Upper lobe of left lung (tissue), 6 donors: Measurements from ENCODE around the gene PXDN. TPM values are rescaled to one million over a fixed set of nuclear protein-coding genes. Genes with fewer than 3 reads are reported as not detected.

ENCODE experiments used
- ATAC-seq, 2 donors: fragments of 200-7000 bp; cut with Tn5 transposase; one replicate each; pipeline ENCODE4 v1.9.1; 2022; ENCODE audit warnings: mild to moderate bottlenecking in 2 of 2, moderate library complexity in 2 of 2; ENCODE audit not compliant: low FRiP score in 2 of 2
- DNase-seq, 2 donors: peaks; one replicate each; pipeline ENCODE4 v3.0.0-alpha.2; 2019 to 2020
- H3K27ac ChIP-seq, 4 donors: fragments of 200-600 bp; sonication (generic); one replicate each; pipeline ENCODE4 v1.5.1; 2016 to 2019
- H3K27me3 ChIP-seq, 4 donors: fragments of 200-600 bp; sonication (generic); one replicate each; pipeline ENCODE4 v1.5.1; 2017 to 2019
- H3K36me3 ChIP-seq, 4 donors: fragments of 200-600 bp; sonication (generic); one replicate each; pipeline ENCODE4 v1.5.1; 2016 to 2019
- H3K4me1 ChIP-seq, 4 donors: fragments of 200-600 bp; sonication (generic); one replicate each; pipeline ENCODE4 v1.5.1; 2018 to 2019
- H3K4me3 ChIP-seq, 4 donors: fragments of 200-600 bp; sonication (generic); one replicate each; pipeline ENCODE4 v1.5.1; 2017 to 2019; ENCODE audit warnings: mild to moderate bottlenecking in 2 of 4, moderate library complexity in 1 of 4
- H3K9me3 ChIP-seq, 4 donors: fragments of 200-600 bp; sonication (generic); one replicate each; pipeline ENCODE4 v1.5.1; 2018 to 2019
- EP300 ChIP-seq, 4 donors: sonication (generic); formaldehyde crosslinking; IDR thresholded peaks; one replicate each; pipeline ENCODE4 v1.5.1; 2017; ENCODE audit warnings: antibody characterized with exemption in 4 of 4, control low read depth in 2 of 4
- POLR2A ChIP-seq, 4 donors: fragments of 450-650 bp; IDR thresholded peaks; one replicate each; pipeline ENCODE4 v1.5.1; 2016 to 2017; ENCODE audit warnings: antibody characterized with exemption in 4 of 4, mild to moderate bottlenecking in 2 of 4
- POLR2AphosphoS5 ChIP-seq, 2 donors: sonication (generic); formaldehyde crosslinking; IDR thresholded peaks; one replicate each; pipeline ENCODE4 v1.5.1; 2017; ENCODE audit warnings: antibody characterized with exemption in 2 of 2
- WGBS, 2 donors: methylation state at CpG; one replicate each; pipeline ENCODE4 v1.1.5; 2017 to 2018; 5-methylcytosine and 5-hydroxymethylcytosine counted together
- total RNA-seq, 6 donors: library from RNA; depleted of rRNA in 4 of 6; stranded (reverse); fragments of >200 nt in 4 of 6; gene quantifications; one replicate each; pipeline versions ENCODE4 v1.1.0 to v1.2.1, GENCODE V29; 2016 to 2021
- TF ChIP-seq, protein P1 (sequence below), 6 experiments: fragments of 450-650 bp in 4 of 6; fragments of 200-600 bp in 2 of 6; sonication (generic) in 2 of 6; IDR thresholded peaks; one replicate each; pipeline ENCODE4 v1.5.1; 2016 to 2019; ENCODE audit warnings: antibody characterized with exemption in 6 of 6
- donor health status: DM: no; HTN: no; CAD: no; lungs with moderate emphysema.
- donor health status: DM: no; HTN: yes; CAD: no; lungs with severe emphysema.

PXDN gene
- total RNA-seq, 6 donors from 2014 or later: 20.8 to 65.6 (median 38.5) TPM

DNA sequence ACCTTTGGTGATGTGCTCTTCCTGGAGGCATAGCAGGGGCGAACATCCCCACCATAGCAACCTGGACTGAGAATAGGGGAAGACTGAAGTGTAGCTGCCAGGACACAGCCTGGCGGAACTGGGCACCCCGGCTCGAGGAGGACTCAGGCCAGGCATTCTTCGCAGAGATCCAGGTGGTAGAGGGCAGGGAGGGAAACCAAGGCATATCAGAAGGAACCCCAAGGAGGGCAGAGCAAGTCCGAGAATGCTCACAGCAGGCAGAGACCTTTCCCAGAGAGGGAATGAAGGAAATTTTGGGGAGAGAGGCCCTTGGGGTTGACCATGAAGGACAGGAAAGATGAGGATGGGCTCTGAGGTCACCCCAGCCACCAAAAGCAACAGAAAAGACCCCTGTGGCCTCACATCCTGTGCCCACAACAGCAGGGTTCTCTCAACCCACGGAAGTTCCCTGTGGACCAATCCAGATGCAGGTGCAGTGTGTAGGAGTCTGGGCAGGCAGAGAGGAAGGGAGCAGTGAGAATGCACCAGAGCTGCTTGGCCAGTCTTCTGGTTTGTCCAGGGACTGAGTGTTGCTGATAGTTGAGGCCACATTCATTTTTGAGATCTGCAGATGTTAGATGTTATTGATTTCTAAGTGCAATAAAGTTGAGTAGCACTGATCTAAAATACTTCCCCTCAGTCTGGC is 136.9 kb downstream of the PXDN start:
- Histone ChIP-seq H3K36me3 (no peaks in the 10 kb centered on the region), H3K27ac (peak overlapping the region in 1 of 4 donors; percentile 33), H3K4me3 (no peak overlapping the region), H3K4me1 (peaks cover 8 to 21% (median 19%) of the 10 kb centered on the region in 4 donors), H3K9me3 (no peaks in the 10 kb centered on the region), H3K27me3 (no peaks in the 10 kb centered on the region)
- 85 to 91% methylated on average over 7 of the region's 7 CpGs for WGBS, 2 donors
- DNase-seq (no peak), ATAC-seq (no peak)
- TF ChIP-seq POLR2AphosphoS5 (IDR thresholded peaks at IDR 0.05) (no peak), POLR2A (IDR thresholded peaks at IDR 0.05) (no peak)
- TF ChIP-seq, protein P1, sequence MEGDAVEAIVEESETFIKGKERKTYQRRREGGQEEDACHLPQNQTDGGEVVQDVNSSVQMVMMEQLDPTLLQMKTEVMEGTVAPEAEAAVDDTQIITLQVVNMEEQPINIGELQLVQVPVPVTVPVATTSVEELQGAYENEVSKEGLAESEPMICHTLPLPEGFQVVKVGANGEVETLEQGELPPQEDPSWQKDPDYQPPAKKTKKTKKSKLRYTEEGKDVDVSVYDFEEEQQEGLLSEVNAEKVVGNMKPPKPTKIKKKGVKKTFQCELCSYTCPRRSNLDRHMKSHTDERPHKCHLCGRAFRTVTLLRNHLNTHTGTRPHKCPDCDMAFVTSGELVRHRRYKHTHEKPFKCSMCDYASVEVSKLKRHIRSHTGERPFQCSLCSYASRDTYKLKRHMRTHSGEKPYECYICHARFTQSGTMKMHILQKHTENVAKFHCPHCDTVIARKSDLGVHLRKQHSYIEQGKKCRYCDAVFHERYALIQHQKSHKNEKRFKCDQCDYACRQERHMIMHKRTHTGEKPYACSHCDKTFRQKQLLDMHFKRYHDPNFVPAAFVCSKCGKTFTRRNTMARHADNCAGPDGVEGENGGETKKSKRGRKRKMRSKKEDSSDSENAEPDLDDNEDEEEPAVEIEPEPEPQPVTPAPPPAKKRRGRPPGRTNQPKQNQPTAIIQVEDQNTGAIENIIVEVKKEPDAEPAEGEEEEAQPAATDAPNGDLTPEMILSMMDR (IDR thresholded peaks at IDR 0.05): no peak

DNA sequence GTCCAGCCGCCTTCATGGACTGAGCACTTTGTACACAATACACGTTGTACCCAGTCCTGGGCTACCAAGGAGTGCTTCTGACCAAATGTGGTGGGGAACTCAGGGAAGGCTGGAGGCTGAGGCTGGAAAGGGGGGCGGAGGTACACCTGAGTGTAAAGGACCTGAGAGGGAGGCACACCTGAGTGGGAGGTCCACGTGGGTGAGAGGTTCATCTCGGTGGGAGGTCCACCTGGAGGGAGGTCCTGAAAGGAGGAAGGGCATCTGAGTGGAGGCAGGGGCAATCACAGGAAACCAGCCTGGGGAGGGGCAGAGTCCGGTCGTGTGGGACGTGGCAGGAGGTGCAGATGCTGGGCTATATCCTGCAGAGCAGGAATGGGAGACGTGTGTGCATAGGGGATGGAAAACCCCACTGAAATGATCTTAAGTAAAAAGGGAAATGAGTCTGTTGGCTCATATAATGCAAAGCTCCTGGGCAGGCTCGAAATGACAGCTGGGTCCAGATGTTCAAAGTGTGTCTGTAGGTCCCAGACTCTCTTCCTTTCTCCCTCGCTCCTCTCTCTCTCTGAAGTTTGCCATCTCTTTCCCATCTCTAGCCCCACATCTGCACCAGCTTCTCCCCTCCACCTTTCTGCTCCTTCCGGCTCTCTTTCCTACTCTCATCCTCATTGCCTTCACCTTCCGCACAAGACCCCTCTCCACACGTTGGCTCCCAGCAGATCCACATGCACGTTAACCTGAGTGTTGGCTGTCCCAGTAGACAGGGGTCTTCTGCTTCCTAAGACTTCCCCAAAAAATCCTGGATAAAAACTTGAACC is 137.7 kb downstream of the PXDN start:
- no peak for ATAC-seq
- no peak for DNase-seq
- no peaks in the 10 kb centered on the region for H3K27me3 ChIP-seq
- no peaks in the 10 kb centered on the region for H3K9me3 ChIP-seq
- peaks cover 8 to 29% (median 24%) of the 10 kb centered on the region in 4 donors for H3K4me1 ChIP-seq
- WGBS, 2 donors: 62 to 63% methylated on average over 15 of the region's 15 CpGs
- TF ChIP-seq EP300 (IDR thresholded peaks at IDR 0.05) (no peak), POLR2AphosphoS5 (IDR thresholded peaks at IDR 0.05) (no peak), POLR2A (IDR thresholded peaks at IDR 0.05) (no peak)
- TF ChIP-seq, protein P1 (IDR thresholded peaks at IDR 0.05): no peak
- H3K4me3 ChIP-seq: no peak overlapping the region
- no peaks in the 10 kb centered on the region for H3K36me3 ChIP-seq
- peak overlapping the region in 3 of 4 donors; percentile 70 to 79 (median 77) for H3K27ac ChIP-seq

DNA sequence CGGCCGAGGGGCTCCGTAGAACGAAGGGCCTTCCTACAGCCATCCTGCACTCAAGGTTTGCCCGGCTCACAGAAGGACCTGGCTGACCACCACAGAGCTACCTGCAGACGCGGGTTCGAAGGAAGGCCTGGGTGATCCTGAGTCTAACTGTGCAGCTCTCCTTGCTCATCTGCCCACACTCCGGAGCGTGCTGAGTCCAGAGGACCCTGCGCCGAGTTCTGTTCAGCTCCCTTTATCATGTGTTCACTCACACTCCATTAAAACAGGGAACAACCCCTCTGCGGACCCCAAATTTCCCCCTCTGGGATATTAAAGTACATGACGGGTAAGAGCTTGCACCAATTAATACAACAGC is 138.3 kb downstream of the PXDN start:
- Histone ChIP-seq H3K9me3 (no peaks in the 10 kb centered on the region), H3K4me3 (no peak overlapping the region), H3K36me3 (no peaks in the 10 kb centered on the region), H3K4me1 (peaks cover 10 to 35% (median 30%) of the 10 kb centered on the region in 4 donors), H3K27ac (peak overlapping the region; percentile 65 to 79 (median 74)), H3K27me3 (no peaks in the 10 kb centered on the region)
- DNase-seq: no peak
- TF ChIP-seq POLR2AphosphoS5 (IDR thresholded peaks at IDR 0.05) (no peak), POLR2A (IDR thresholded peaks at IDR 0.05) (no peak), EP300 (IDR thresholded peaks at IDR 0.05) (no peak)
- TF ChIP-seq, protein P1 (IDR thresholded peaks at IDR 0.05): no peak
- WGBS, 2 donors: 56 to 75% methylated on average over 12 to 14 of the region's 14 CpGs
- peak in 1 of 2 donors; percentile 2 for ATAC-seq

DNA sequence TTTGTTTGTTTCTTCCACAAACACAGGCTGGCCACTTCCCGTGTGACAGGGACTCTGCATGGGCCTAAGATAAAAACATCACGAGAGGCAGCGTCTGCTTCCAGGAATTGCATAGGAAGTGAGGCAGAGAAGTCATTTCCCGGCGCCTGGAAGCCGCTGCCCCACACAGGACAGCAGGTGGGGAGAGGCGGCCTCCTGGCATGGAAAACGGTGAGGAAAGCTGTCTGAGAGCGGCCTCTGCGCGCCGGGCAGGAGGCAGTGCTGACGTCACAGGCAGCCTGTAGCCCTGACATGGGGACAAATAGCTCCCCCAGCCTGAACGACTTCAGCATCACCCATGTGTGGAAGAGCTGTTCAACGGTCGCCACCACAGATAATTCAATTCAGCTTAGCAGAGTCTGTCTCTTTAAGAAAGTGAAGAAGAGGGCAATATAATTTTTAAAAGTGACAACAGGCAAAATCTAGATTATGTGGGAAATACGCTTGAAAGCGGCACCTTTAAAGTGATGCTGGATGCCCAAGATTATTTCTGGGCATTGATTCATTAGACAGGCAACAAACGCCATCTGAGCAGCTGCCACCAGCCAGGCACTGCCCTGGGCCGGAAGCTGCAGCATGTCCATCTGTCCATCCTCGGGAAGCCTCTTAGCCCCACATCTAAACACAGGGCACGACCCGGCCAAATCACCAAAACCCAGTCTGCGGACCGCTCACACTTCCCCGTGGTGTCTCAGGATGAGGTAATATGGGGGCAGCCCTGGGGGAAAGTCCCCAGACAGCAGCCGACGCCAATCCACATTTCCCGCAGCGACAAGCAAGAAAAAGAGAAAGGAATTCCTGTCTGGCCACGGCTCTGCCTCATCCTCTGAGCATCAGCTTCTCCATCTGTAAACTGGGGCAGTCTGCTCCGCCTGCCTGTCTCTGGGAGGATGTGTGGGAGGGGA is 138.9 kb downstream of the PXDN start:
- H3K4me3 ChIP-seq: peak overlapping the region in 1 of 4 donors; percentile 18
- H3K9me3 ChIP-seq: no peaks in the 10 kb centered on the region
- DNase-seq: peak; percentile 46 to 67
- no peaks in the 10 kb centered on the region for H3K36me3 ChIP-seq
- peak; percentile 20 to 76 for ATAC-seq
- H3K27me3 ChIP-seq: no peaks in the 10 kb centered on the region
- peak overlapping the region; percentile 65 to 79 (median 74) for H3K27ac ChIP-seq
- peak; percentile 75 to 95 (median 92) for TF ChIP-seq EP300 (IDR thresholded peaks at IDR 0.05)
- TF ChIP-seq, protein P1 (IDR thresholded peaks at IDR 0.05): no peak
- TF ChIP-seq POLR2AphosphoS5 (IDR thresholded peaks at IDR 0.05): peak; percentile 73 to 90
- WGBS, 2 donors: 37 to 44% methylated on average over 25 to 30 of the region's 32 CpGs
- peaks cover 17 to 41% (median 34%) of the 10 kb centered on the region in 4 donors for H3K4me1 ChIP-seq
